Activated naive CD4-positive, alpha-beta T cell treated with anti-CD3 and anti-CD28 coated beads, Interleukin-2, amount 50 U/mL, for 16 hours (primary cell): ENCODE measurements around the gene TMEM39A.

Experiments
- DNase-seq: peaks from one replicate; pipeline ENCODE4 v3.0.0-alpha.2; 2020

TMEM39A gene

DNA sequence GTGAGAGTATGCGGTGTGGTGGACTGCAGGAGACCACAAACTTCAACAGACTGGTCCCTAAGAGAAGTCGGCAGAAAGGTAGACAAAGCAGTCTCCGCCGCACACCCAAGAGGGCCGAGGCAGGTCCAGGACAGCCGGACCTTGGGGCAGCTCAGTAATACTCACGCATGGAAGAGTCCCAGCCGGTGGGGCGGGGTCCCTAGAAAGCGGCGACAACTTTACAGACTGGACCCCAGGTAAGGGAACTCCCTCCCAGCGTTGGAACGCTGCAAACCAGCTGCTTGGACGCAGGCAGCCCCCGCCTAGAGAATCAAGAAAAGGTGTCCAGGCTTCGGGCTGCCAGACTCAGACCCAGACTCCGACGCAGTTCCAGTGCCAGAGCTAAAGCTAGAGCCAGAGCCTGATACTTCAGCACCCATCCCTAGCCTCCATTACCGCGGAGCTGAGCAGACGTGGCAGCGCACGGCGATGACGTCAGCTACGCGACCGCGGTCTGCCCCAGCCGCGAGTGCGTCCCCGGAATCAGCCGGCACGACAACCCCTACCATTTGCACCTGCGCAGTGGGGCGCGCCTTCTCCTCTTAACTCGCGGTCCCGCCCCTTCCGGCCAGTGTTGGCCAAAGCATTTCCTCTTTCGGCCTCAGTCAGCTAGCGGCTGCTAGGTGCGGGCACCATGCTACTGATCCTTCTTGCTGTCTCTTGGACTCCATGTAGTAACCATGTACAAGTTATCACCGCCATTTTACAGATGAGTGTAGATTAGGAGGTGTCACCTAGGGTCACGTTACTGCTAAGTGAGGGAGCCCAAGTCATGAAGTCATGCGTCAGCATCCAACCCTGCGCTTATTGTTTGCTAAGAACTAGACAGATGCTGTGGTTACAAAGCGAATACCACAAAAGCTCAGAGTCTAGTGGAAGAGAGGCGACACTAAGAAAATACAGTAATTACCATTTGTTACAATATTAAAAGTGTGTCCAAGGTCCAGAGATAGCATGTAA is at the start of gene TMEM39A:
TMEM39A (minus strand) TSS at position 445 of the 999 bp plus-strand sequence. CDS start 1,541 bp downstream, outside the sequence.
- DNase-seq: peak; percentile 98

- no peak for DNase-seq
These were observed 47.3 kb upstream of the TMEM39A start for GRCh38 chr3:119510690-119511089.

- DNase-seq: no peak
These were observed 44.9 kb upstream of the TMEM39A start for GRCh38 chr3:119508172-119508845.

GRCh38 chr3:119507404-119507803 is 44.0 kb upstream of the TMEM39A start:
- no peak for DNase-seq

GRCh38 chr3:119506631-119507030 is 43.2 kb upstream of the TMEM39A start:
- DNase-seq: no peak

DNA sequence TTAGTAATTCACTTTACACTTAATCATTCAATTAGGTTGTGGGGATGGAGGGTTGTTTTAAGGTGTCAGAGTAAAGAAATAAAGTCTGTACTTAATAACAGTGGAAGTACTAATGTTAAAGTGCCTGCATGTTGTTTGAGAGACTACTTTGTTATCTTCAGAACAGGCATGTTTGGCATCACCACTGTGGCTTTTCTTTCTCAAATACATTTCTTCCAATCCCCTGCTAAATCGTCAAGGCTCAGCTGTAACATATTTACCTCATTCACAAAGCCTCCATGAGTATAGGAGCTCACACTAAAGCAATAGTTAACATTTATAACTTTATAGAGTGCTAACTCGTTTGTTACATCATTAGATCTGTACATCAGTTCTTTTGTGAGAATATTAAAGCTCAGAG is 37.5 kb upstream of the TMEM39A start:
- no peak for DNase-seq

- no peak for DNase-seq
These were observed 36.9 kb upstream of the TMEM39A start for GRCh38 chr3:119500265-119500664.

GRCh38 chr3:119498186-119499011 is 35.0 kb upstream of the TMEM39A start, which contains the start of gene TIMMDC1:
TSS of gene TIMMDC1 (plus strand) at chr3:119498547. CDS start at chr3:119498734, 187 bp downstream.
- DNase-seq: peak; percentile 98

- DNase-seq: no peak
These were observed 34.4 kb upstream of the TMEM39A start for GRCh38 chr3:119497820-119498185.

DNA sequence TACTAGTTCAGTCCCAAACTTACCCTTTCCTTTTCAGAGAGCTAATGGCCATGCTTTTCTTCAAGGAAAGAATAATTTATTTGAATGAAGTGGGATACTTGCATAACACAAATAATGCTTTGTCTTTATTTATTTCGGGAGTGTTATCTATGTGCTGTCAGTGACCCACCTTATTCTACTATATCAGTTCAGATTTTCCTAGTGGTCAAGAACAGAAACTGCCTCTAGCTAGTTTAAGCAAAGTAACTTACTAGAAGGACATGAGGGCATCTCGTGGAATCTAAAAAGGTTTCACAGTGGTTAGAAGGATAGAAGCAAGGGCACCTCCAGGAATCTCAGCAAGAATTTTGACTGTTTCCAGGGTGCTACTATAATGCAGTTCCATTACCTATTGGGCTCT is 31.2 kb upstream of the TMEM39A start:
- no peak for DNase-seq

DNA sequence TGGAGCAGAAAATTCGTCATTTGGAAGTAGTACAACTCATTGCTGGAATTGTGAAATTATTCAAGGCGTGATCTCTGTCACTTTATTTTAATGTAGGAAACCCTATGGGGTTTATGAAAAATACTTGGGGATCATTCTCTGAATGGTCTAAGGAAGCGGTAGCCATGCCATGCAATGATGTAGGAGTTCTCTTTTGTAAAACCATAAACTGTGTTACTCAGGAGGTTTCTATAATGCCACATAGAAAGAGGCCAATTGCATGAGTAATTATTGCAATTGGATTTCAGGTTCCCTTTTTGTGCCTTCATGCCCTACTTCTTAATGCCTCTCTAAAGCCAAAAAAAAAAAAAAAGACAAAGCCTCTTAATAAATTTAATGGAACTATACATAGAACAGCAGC is 29.4 kb upstream of the TMEM39A start:
- no peak for DNase-seq

DNA sequence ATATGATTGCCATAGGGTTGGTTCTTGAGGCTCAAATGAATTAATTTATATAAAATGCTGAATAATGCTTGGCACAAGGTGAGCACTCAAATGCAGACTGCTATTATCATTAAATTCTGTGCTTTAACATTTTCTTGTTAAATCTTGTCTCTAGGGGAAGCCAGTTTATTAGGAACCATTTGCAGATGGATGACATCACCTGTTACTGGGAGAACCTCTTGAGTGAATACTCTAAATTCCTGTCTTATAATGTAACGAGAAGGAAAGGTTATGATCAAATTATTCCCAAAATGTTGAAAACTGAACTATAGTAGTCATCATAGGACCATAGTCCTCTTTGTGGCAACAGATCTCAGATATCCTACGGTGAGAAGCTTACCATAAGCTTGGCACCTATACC is 28.7 kb upstream of the TMEM39A start:
- no peak for DNase-seq

- DNase-seq: no peak
These were observed 26.7 kb upstream of the TMEM39A start for GRCh38 chr3:119490153-119490552.

GRCh38 chr3:119485563-119485962 is 22.1 kb upstream of the TMEM39A start:
- no peak for DNase-seq

DNA sequence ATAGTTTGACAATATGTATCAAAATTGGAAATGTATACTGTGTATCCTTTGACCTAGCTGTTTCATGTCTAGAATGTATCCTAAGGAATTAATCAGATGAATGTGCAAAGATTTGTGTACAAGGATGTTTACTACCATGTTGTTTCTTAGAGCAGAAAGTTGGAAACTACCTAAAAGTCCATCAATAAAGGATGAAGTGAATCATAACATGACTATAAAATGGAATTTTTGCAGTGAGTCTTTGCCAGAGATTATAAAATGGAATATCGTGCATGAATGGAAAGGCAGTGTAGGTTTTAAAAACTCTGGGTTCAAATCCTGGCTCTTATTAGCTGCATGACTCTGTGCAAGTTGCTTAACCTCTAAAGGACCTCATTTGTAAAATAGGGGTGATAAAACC is 19.7 kb upstream of the TMEM39A start:
- DNase-seq: no peak

- no peak for DNase-seq
These were observed 17.7 kb upstream of the TMEM39A start for GRCh38 chr3:119481079-119481478.

- DNase-seq: no peak
These were observed 7.5 kb upstream of the TMEM39A start for GRCh38 chr3:119470866-119471265.

- DNase-seq: no peak
These were observed 6.2 kb upstream of the TMEM39A start for GRCh38 chr3:119469418-119470189.

DNA sequence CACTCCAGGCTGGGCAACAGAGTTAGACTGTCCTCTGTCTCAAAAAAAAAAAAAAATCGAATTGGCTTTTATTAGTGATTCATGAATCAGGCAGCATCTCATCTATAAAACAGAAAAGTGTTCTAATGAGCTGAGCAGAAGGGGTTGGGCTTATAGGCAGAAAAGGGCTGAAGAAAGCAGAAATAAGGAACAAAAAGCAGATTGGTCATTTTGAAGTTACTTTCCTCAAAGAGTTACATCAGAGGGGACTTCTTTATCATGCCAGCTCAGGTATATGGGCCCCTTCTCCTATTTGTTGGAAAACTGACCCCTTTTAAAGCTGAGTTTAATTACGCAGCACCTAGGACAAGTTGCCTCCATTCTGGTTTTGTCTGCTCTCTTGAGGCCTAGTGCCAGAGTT is 4.6 kb upstream of the TMEM39A start:
- DNase-seq: no peak

DNA sequence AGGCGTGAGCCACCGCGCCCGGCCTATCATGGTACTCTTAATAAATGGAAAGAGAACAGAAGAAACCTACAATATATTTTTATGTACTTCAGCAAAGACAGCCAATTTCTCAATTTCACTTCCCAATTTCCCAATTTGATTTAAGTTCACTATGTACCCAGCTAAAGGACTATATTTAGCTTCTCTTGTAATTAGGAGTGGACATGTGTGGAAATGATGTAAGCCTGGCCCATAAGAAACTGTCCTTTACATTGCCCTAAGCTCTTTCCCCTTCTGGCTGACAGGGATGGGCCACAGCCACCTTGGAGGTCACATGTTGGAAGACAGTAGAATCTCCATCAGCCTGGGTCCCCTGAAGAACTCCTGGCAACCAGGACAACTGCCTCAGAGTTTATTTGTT is 6.2 kb downstream of the TMEM39A start:
- DNase-seq: no peak

DNA sequence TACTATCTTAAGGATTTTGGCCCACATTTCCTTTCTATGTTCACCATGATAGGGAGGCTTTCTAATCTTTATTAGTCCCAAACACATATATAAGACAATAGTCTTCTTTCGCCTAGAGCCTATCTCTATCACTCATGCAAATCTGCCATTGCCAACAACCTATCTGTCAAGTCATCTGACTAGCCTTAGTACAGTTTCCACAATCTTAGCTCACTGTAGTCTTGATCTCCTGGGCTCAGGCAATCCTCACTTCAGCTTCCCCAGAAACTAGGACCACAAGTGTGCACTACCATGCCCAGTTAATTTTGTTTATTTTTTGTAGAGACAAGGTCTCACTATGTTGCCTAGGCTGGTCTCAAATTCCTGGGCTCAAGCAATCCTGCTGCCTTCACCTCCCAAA is 6.9 kb downstream of the TMEM39A start:
- no peak for DNase-seq

DNA sequence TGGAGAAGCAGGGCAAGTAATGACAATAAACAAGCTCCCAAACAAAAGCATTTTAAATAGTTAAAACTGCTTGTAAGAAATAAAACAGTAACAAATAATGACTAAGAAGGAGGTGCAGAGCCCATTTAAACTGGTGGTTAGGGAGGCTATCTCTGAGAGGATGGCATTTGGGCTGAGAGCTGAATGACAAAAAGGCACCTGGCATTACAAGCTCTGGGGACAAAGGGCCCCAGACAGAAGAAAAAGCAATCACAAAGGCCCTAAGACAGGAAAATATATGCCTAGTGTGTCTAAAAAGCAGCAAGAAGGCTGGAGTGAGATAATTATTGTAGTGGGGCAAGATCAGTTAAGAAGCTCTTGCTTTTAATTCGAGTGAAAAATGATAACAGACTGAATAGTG is 9.6 kb downstream of the TMEM39A start:
- DNase-seq: no peak
